Gastrocnemius medialis (tissue), 4 donors: ENCODE measurements around the gene CDKN1C. TPM values are rescaled to one million over a fixed set of nuclear protein-coding genes. Genes with fewer than 3 reads are reported as not detected.

Experiments used
- ATAC-seq, 2 donors: fragments of 150-250 bp; one replicate each; pipeline ENCODE4 v1.9.1; 2016
- DNase-seq, 2 donors: peaks; one replicate each; pipeline ENCODE4 v3.0.0-alpha.2; 2019
- H3K27ac ChIP-seq, 4 donors: fragments of 200-600 bp; sonication (generic); 1 replicate in 1 of 4; 2 replicates in 3 of 4; pipeline ENCODE4 v1.5.1; 2016 to 2018; ENCODE audit warnings: mild to moderate bottlenecking in 2 of 4, moderate library complexity in 1 of 4
- H3K27me3 ChIP-seq, 3 donors: fragments of 200-600 bp; sonication (generic) in 2 of 3; 1 replicate in 1 of 3; 2 replicates in 2 of 3; pipeline versions ENCODE4 v1.5.1 to v1.6.0; 2016 to 2019; ENCODE audit warnings: mild to moderate bottlenecking in 1 of 3, moderate library complexity in 1 of 3
- H3K36me3 ChIP-seq, 2 donors: fragments of 200-600 bp; sonication (generic) in 1 of 2; one replicate each; pipeline ENCODE4 v1.5.1; 2017 to 2018
- H3K4me1 ChIP-seq, 2 donors: fragments of 200-600 bp; sonication (generic) in 1 of 2; one replicate each; pipeline ENCODE4 v1.5.1; 2016 to 2017; ENCODE audit warnings: mild to moderate bottlenecking in 2 of 2
- H3K4me3 ChIP-seq, 4 donors: fragments of 200-600 bp; sonication (generic) in 3 of 4; 1 replicate in 1 of 4; 2 replicates in 3 of 4; pipeline ENCODE4 v1.5.1; 2016 to 2019; ENCODE audit warnings: mild to moderate bottlenecking in 2 of 4
- H3K9me3 ChIP-seq, 3 donors: fragments of 200-600 bp; sonication (generic) in 2 of 3; 1 replicate in 1 of 3; 2 replicates in 2 of 3; pipeline ENCODE4 v1.5.1; 2016 to 2019
- POLR2A ChIP-seq, 2 donors: fragments of 450-650 bp; IDR thresholded peaks; one replicate each; pipeline ENCODE4 v1.6.1; 2017; ENCODE audit warnings: antibody characterized with exemption in 2 of 2, mild to moderate bottlenecking in 2 of 2, moderate library complexity in 2 of 2
- in situ Hi-C, 4 donors: fragments of 200-750 bp; cut with MboI; loops; one replicate each; pipeline versions ENCODE4 v1.15.0 to v1.8.0; 2017; ENCODE audit warnings: low sequenced_read_pairs in 4 of 4
- intact Hi-C: fragments of 100-400 bp; cut with DNase I; formaldehyde crosslinking; loops from one replicate; pipeline ENCODE4 v1.15.1; 2023; ENCODE audit warnings: low total_unique reads
- total RNA-seq, 4 donors: library from RNA; depleted of rRNA; stranded (reverse); fragments of >200 nt; gene quantifications; one replicate each; pipeline versions ENCODE4 v1.1.0 to v1.2.3, GENCODE V29; 2016
- TF ChIP-seq, protein P1 (sequence below), 5 experiments: fragments of 450-650 bp in 3 of 5; fragments of 200-600 bp in 2 of 5; sonication (generic) in 2 of 5; IDR thresholded peaks in 4 of 5; conservative IDR thresholded peaks in 1 of 5; 1 replicate in 4 of 5; 2 replicates in 1 of 5; pipeline ENCODE4 v1.5.1; 2016 to 2019; ENCODE audit warnings: antibody characterized with exemption in 5 of 5, mild to moderate bottlenecking in 3 of 5, moderate library complexity in 3 of 5

Gene CDKN1C
- total RNA-seq, 4 donors from 2014 or later = 22.0 to 56.9 (median 38.5) TPM

DNA sequence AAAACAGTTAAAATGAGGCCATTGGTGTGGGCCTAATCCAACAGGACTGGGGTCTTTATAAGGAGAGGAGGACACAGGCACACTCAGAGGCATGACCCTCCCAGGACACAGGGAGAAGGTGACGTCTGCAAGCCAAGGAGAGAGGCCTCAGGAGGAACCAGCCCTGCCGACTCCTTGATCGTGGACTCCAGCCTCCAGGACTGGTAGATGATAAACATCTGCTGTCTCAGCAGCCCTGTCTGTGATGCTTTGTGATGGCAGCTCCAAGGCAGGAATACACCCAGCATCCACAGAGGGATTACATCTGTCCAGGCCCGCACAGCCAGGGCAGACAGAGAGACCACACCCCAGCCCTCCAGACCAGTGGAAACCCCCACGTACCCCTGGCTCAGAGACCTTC lies 18.4 kb downstream of the CDKN1C start:
- no peaks in the 10 kb centered on the region for H3K4me1 ChIP-seq
- no peaks in the 10 kb centered on the region for H3K9me3 ChIP-seq
- in situ Hi-C loops = no loop called here
- no peak for DNase-seq
- no peak for ATAC-seq
- H3K27me3 ChIP-seq = peaks cover 34 to 43% (median 35%) of the 10 kb centered on the region in 3 donors
- H3K4me3 ChIP-seq = no peak overlapping the region
- no peaks in the 10 kb centered on the region for H3K36me3 ChIP-seq
- TF ChIP-seq POLR2A (IDR thresholded peaks at IDR 0.05) = no peak
- TF ChIP-seq, protein P1, sequence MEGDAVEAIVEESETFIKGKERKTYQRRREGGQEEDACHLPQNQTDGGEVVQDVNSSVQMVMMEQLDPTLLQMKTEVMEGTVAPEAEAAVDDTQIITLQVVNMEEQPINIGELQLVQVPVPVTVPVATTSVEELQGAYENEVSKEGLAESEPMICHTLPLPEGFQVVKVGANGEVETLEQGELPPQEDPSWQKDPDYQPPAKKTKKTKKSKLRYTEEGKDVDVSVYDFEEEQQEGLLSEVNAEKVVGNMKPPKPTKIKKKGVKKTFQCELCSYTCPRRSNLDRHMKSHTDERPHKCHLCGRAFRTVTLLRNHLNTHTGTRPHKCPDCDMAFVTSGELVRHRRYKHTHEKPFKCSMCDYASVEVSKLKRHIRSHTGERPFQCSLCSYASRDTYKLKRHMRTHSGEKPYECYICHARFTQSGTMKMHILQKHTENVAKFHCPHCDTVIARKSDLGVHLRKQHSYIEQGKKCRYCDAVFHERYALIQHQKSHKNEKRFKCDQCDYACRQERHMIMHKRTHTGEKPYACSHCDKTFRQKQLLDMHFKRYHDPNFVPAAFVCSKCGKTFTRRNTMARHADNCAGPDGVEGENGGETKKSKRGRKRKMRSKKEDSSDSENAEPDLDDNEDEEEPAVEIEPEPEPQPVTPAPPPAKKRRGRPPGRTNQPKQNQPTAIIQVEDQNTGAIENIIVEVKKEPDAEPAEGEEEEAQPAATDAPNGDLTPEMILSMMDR (IDR thresholded peaks at IDR 0.05 in 4 of 5, conservative IDR thresholded peaks at IDR 0.05 in 1 of 5) = no peak
- no peak overlapping the region for H3K27ac ChIP-seq
- intact Hi-C loops = no loop called here

DNA sequence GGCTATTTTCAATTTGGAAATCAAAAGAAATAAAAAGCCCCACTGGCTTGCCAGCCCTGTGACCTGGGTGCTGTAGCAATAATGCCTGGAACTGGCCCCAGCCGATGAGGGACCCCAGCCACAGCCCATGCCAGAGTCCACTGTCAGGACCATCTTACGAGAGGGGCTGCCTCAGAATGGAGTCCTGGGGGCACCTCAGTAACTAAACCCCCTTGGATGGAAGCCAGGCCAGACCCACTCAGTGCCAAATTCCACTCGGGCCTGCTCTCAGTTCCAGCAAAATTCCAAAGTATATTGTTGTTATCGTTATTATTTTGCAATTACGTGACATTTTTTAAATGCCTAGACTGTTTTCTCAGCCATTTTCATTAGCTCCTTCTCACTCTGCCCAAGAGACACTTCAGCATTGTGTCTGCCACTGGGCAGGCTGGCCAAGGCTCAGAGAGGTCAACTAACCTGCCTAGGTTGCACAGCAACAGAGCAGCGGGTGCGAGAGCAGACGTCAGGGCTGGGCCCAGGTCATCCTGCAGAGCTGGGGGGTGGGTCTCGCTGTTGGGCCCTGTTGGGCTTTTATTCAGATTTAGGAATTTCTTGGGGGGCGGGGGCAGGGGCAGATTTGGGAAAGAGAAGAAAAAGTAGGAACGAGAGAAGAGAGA lies 19.5 kb downstream of the CDKN1C start:
- intact Hi-C loops (no loop called here), in situ Hi-C loops (no loop called here)
- no peaks in the 10 kb centered on the region for H3K4me1 ChIP-seq
- ATAC-seq (no peak), DNase-seq (no peak)
- TF ChIP-seq, protein P1 (IDR thresholded peaks at IDR 0.05 in 4 of 5, conservative IDR thresholded peaks at IDR 0.05 in 1 of 5) = no peak
- no peak for TF ChIP-seq POLR2A (IDR thresholded peaks at IDR 0.05)
- H3K36me3 ChIP-seq = no peaks in the 10 kb centered on the region
- no peaks in the 10 kb centered on the region for H3K9me3 ChIP-seq
- H3K4me3 ChIP-seq = no peak overlapping the region
- H3K27ac ChIP-seq = no peak overlapping the region
- peaks cover 27 to 41% (median 27%) of the 10 kb centered on the region in 3 donors for H3K27me3 ChIP-seq

DNA sequence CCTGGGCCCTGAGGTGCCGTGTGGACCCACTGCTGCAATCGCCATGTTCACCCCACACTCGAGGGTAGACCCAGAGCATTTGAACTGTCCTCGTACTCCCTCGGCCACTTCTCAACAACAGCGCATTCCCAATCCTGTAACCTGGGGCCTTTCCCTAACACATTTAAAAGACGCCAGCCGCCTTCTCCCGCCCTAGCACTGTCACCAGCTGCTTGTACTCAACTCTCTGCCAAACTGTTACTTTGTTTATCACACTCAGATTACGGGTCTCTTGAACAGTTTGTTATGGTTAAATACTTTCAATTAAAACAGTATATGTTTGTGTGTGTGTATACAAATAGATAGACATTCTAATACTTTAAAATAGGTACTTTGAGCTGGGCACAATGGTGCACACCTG lies 20.7 kb downstream of the CDKN1C start:
- ATAC-seq = no peak

DNA sequence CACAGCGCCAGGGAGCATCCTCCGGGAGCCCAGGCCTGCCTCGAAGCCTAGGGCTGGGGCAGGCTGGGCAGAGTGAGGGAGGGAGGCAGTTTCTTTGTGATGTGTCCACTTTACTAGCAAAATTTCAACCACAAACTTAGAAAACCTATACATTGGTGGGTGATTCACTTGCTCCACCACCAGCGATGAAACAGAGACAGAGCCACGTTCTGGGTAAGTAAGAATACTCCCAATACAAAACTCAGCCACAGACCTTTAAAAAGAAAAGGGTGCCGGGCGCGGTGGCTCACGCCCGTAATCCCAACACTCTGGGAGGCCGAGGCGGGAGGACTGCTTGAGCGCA lies 22.3 kb downstream of the CDKN1C start:
- peaks cover 4 to 17% (median 13%) of the 10 kb centered on the region in 3 donors for H3K27me3 ChIP-seq
- in situ Hi-C loops = no loop called here
- no peaks in the 10 kb centered on the region for H3K4me1 ChIP-seq
- no peak for ATAC-seq
- H3K4me3 ChIP-seq = no peak overlapping the region
- no peak for DNase-seq
- no peak for TF ChIP-seq POLR2A (IDR thresholded peaks at IDR 0.05)
- TF ChIP-seq, protein P1 (IDR thresholded peaks at IDR 0.05 in 4 of 5, conservative IDR thresholded peaks at IDR 0.05 in 1 of 5) = no peak
- no peaks in the 10 kb centered on the region for H3K9me3 ChIP-seq
- H3K36me3 ChIP-seq = no peaks in the 10 kb centered on the region
- H3K27ac ChIP-seq = no peak overlapping the region
- intact Hi-C loops = no loop called here

More for the DNA sequence above, 20.7 kb downstream of the CDKN1C start:
- H3K4me3 ChIP-seq = no peak overlapping the region
- in situ Hi-C loops (no loop called here), intact Hi-C loops (no loop called here)
- TF ChIP-seq, protein P1 (IDR thresholded peaks at IDR 0.05 in 4 of 5, conservative IDR thresholded peaks at IDR 0.05 in 1 of 5) = no peak
- TF ChIP-seq POLR2A (IDR thresholded peaks at IDR 0.05) = no peak
- DNase-seq = no peak
- no peaks in the 10 kb centered on the region for H3K9me3 ChIP-seq
- no peaks in the 10 kb centered on the region for H3K4me1 ChIP-seq
- no peak overlapping the region for H3K27ac ChIP-seq
- no peaks in the 10 kb centered on the region for H3K36me3 ChIP-seq
- H3K27me3 ChIP-seq = peaks cover 17 to 30% (median 21%) of the 10 kb centered on the region in 3 donors
